HepG2 (cell line): Measurements from ENCODE around the gene C14orf93. TPM values are rescaled to one million over a fixed set of nuclear protein-coding genes. Genes with fewer than 3 reads are reported as not detected.

ENCODE experiments used
- BCL6 ChIP-seq: IDR thresholded peaks from 2 replicates; pipeline ENCODE4 v1.6.1; 2016; ENCODE audit warnings: missing genetic modification reagents, missing compliant biosample characterization
- DPF2 ChIP-seq: sonication (generic); formaldehyde crosslinking; IDR thresholded peaks from 2 replicates; pipeline ENCODE4 v1.4.0; 2020; ENCODE audit warnings: mild to moderate bottlenecking, low read depth, missing genetic modification reagents, borderline replicate concordance
- EED ChIP-seq: sonication (generic); formaldehyde crosslinking; IDR thresholded peaks from 2 replicates; pipeline ENCODE4 v1.5.0; 2020; ENCODE audit warnings: mild to moderate bottlenecking, missing genetic modification reagents
- GTF3A ChIP-seq: sonication (generic); formaldehyde crosslinking; conservative IDR thresholded peaks from 2 replicates; pipeline ENCODE4 v1.4.0; 2020; ENCODE audit warnings: mild to moderate bottlenecking, missing genetic modification reagents
- HNF4G ChIP-seq, 2 experiments: sonication (generic) in 1 of 2; formaldehyde crosslinking in 1 of 2; IDR thresholded peaks; 2 replicates each; pipeline versions ENCODE4 v1.4.0 to v1.6.1; 2011 to 2020; ENCODE audit warnings: borderline replicate concordance in 2 of 2, low read depth in 2 of 2, mild to moderate bottlenecking in 2 of 2, low read length in 1 of 2, missing genetic modification reagents in 1 of 2, moderate library complexity in 1 of 2
- IRF1 ChIP-seq: sonication (generic); formaldehyde crosslinking; IDR thresholded peaks from 2 replicates; pipeline ENCODE4 v1.4.0; 2020; ENCODE audit warnings: low read depth, mild to moderate bottlenecking, missing genetic modification reagents
- KAT8 ChIP-seq: IDR thresholded peaks from 2 replicates; pipeline ENCODE4 v1.6.1; 2016; ENCODE audit warnings: missing genetic modification reagents, missing compliant biosample characterization
- KDM3A ChIP-seq: IDR thresholded peaks from 2 replicates; pipeline ENCODE4 v1.6.1; 2018; ENCODE audit warnings: low read depth, missing compliant biosample characterization
- MTA1 ChIP-seq: sonication (generic); formaldehyde crosslinking; IDR thresholded peaks from 2 replicates; pipeline ENCODE4 v1.4.0; 2020; ENCODE audit warnings: missing genetic modification reagents, mild to moderate bottlenecking, borderline replicate concordance
- MTF2 ChIP-seq: sonication (generic); formaldehyde crosslinking; IDR thresholded peaks from 2 replicates; pipeline ENCODE4 v1.5.0; 2020; ENCODE audit warnings: missing genetic modification reagents, borderline replicate concordance
- NFE2L1 ChIP-seq: sonication (generic); formaldehyde crosslinking; IDR thresholded peaks from 2 replicates; pipeline ENCODE4 v1.4.0; 2020; ENCODE audit warnings: missing genetic modification reagents, mild to moderate bottlenecking, borderline replicate concordance
- NR1H2 ChIP-seq: sonication (generic); formaldehyde crosslinking; IDR thresholded peaks from 2 replicates; pipeline ENCODE4 v1.8.1; 2022; ENCODE audit warnings: low read depth, missing genetic modification reagents, borderline replicate concordance
- PAF1 ChIP-seq: IDR thresholded peaks from 2 replicates; pipeline ENCODE4 v1.6.1; 2016; ENCODE audit warnings: missing genetic modification reagents, missing compliant biosample characterization
- PHF8 ChIP-seq: sonication (generic); formaldehyde crosslinking; IDR thresholded peaks from 2 replicates; pipeline ENCODE4 v1.5.0; 2020; ENCODE audit warnings: missing genetic modification reagents
- SAFB2 ChIP-seq: sonication (generic); formaldehyde crosslinking; IDR thresholded peaks from 2 replicates; pipeline ENCODE4 v1.5.1; 2020; ENCODE audit warnings: missing genetic modification reagents, low read depth, mild to moderate bottlenecking, borderline replicate concordance
- TCF7 ChIP-seq: sonication (generic); IDR thresholded peaks from 2 replicates; pipeline ENCODE4 v1.6.1; 2016; ENCODE audit warnings: antibody characterized with exemption, low read depth
- TFDP2 ChIP-seq: sonication (generic); formaldehyde crosslinking; IDR thresholded peaks from 2 replicates; pipeline ENCODE4 v1.4.0; 2020; ENCODE audit warnings: missing genetic modification reagents
- ZBTB38 ChIP-seq: sonication (generic); formaldehyde crosslinking; IDR thresholded peaks from 2 replicates; pipeline ENCODE4 v1.5.1; 2020; ENCODE audit warnings: mild to moderate bottlenecking, missing genetic modification reagents
- ZNF33B ChIP-seq: sonication (generic); formaldehyde crosslinking; IDR thresholded peaks from 2 replicates; pipeline ENCODE4 v1.5.1; 2020; ENCODE audit warnings: mild to moderate bottlenecking, missing genetic modification reagents
- ZNF510 ChIP-seq: sonication (generic); formaldehyde crosslinking; IDR thresholded peaks from 2 replicates; pipeline ENCODE4 v1.4.0; 2020; ENCODE audit warnings: low read depth, mild to moderate bottlenecking, missing genetic modification reagents
- ZNF687 ChIP-seq: sonication (generic); formaldehyde crosslinking; IDR thresholded peaks from 2 replicates; pipeline ENCODE4 v1.5.1; 2020; ENCODE audit warnings: mild to moderate bottlenecking, missing genetic modification reagents, moderate library complexity
- ZNF7 ChIP-seq: IDR thresholded peaks from 2 replicates; pipeline ENCODE4 v1.6.1; 2016; ENCODE audit warnings: missing biosample characterization, missing genetic modification reagents
- ZNF775 ChIP-seq: sonication (generic); formaldehyde crosslinking; IDR thresholded peaks from 2 replicates; pipeline ENCODE4 v1.4.0; 2020; ENCODE audit warnings: missing genetic modification reagents, mild to moderate bottlenecking, moderate library complexity, borderline replicate concordance
- ZNF850 ChIP-seq: sonication (generic); formaldehyde crosslinking; conservative IDR thresholded peaks from 2 replicates; pipeline ENCODE4 v1.9.0; 2021; ENCODE audit warnings: mild to moderate bottlenecking, missing genetic modification reagents
- polyA plus RNA-seq, 8 experiments: library from polyadenylated mRNA; depleted of rRNA in 3 of 8; stranded (reverse) in 7 of 8; unstranded in 1 of 8; fragments of >200 nt; fragmentation: Illumina TruSeq in 4 of 8; extraction: Trizol in 4 of 8; gene quantifications; 2 replicates each; pipeline versions ENCODE4 v1.2.1 to v1.2.3, GENCODE V29; 2011 to 2016; ENCODE audit warnings: low read depth in 4 of 8, missing spikeins in 1 of 8, mixed read lengths in 1 of 8; ENCODE audit not compliant: insufficient read depth in 1 of 8
- total RNA-seq, 5 experiments: library from RNA; depleted of rRNA; stranded (reverse); fragments of >200 nt; fragmentation: Illumina TruSeq; extraction: Trizol; gene quantifications; 2 replicates each; pipeline ENCODE4 v1.2.3, GENCODE V29; 2016; ENCODE audit warnings: low read depth in 1 of 5

C14orf93 gene
- total and polyA plus RNA-seq, 2 of the 13 experiments (the other 11 are each of a cell fraction or from before 2014, with no cell fraction given) = 11.4 to 22.5 TPM

GRCh38 chr14:23009939-23010726 is at the start of gene C14orf93 (continued):
- TF ChIP-seq MTA1 (CRISPR knock-in tag) (peak; percentile 81; the same call in 1 of the 2 replicates), DPF2 (no peak), ZBTB38 (CRISPR knock-in tag) (peak; percentile 69; the same call in 1 of the 2 replicates), IRF1 (peak; percentile 60; the same call in 1 of the 2 replicates), ZNF510 (CRISPR knock-in tag) (no peak), ZNF33B (CRISPR knock-in tag) (peak; percentile 90), MTF2 (0 out of 2 replicates have a peak, but pooled peaks have one; percentile 56), SAFB2 (CRISPR knock-in tag) (no peak), HNF4G (IDR thresholded peaks at IDR 0.05; ENCODE audit: borderline replicate concordance, low read depth, low read length) (no peak), HNF4G (CRISPR knock-in tag; IDR thresholded peaks at IDR 0.05; ENCODE audit: borderline replicate concordance, low read depth) (no peak), KAT8 (peak; percentile 54; the same call in 1 of the 2 replicates), ZNF850 (no peak), ZNF7 (no peak), GTF3A (CRISPR knock-in tag) (no peak), PHF8 (CRISPR knock-in tag) (peak; percentile 80), EED (CRISPR knock-in tag) (no peak), TFDP2 (peak; percentile 81), ZNF687 (CRISPR knock-in tag) (peak; percentile 90), PAF1 (CRISPR knock-in tag) (no peak), NFE2L1 (CRISPR knock-in tag) (no peak), KDM3A (no peak), NR1H2 (no peak), ZNF775 (CRISPR knock-in tag) (no peak), BCL6 (CRISPR knock-in tag) (no peak; the same call in 1 of the 2 replicates), TCF7 (no peak)
